HG03432 (cell line): Measurements from ENCODE around the gene COPS6.
A peak's percentile ranks its signal among the peaks of the same experiment; 100 is the strongest.
"Not testable (repeated sequence)": the region's sequence is repeated elsewhere in the genome, so short reads cannot be mapped to it uniquely, and the experiment has no call there.

Experiments
- ATAC-seq: cut with Tn5 transposase; IDR thresholded peaks from one replicate; pipeline ENCODE4 v1.9.1; 2021; ENCODE audit warnings: mild to moderate bottlenecking, moderate library complexity; ENCODE audit not compliant: unreplicated experiment

Gene COPS6

GRCh38 chr7:100126239-100126930, 37.6 kb downstream of the COPS6 start:
- ATAC-seq, result peak; percentile 23

GRCh38 chr7:100126931-100127865, 38.4 kb downstream of the COPS6 start, which contains the start of gene MBLAC1:
Gene MBLAC1 (plus strand): TSS chr7:100126967. CDS start chr7:100127396, 429 bp downstream.
- ATAC-seq, result peak; percentile 65

- ATAC-seq, result peak; percentile 3
Observed at GRCh38 chr7:100127866-100128636, 39.3 kb downstream of the COPS6 start.

- no peak for ATAC-seq
Observed at GRCh38 chr7:100128637-100128963, 39.8 kb downstream of the COPS6 start.

- not testable (repeated sequence) for ATAC-seq
Observed at GRCh38 chr7:100130220-100130607, 41.4 kb downstream of the COPS6 start.

GRCh38 chr7:100130608-100131453, 42.1 kb downstream of the COPS6 start:
- ATAC-seq, result no peak

GRCh38 chr7:100132126-100132525, 43.4 kb downstream of the COPS6 start:
- ATAC-seq, result no peak

- ATAC-seq, result peak; percentile 52
Observed at GRCh38 chr7:100132697-100133151, 44.0 kb downstream of the COPS6 start.

GRCh38 chr7:100137851-100138760, 49.3 kb downstream of the COPS6 start:
- ATAC-seq, result no peak

- no peak for ATAC-seq
Observed at GRCh38 chr7:100141555-100141949, 52.8 kb downstream of the COPS6 start.
